ENCODE results near the gene ZNF837. TPM values are rescaled to one million over a fixed set of nuclear protein-coding genes. Genes with fewer than 3 reads are reported as not detected.
"Not testable (repeated sequence)": the region's sequence is repeated elsewhere in the genome, so short reads cannot be mapped to it uniquely, and the experiment has no call there.

The ZNF837 gene
- total RNA-seq, 4 donors from 2014 or later: 1.5 to 3.7 (median 2.1) TPM

- no peaks in the 10 kb centered on the region for H3K9me3 ChIP-seq
- peaks cover 17 to 42% (median 29%) of the 10 kb centered on the region in 4 donors for H3K4me1 ChIP-seq
- TF ChIP-seq CTCF (IDR thresholded peaks at IDR 0.05) (no peak), POLR2AphosphoS5 (IDR thresholded peaks at IDR 0.05) (no peak), POLR2A (IDR thresholded peaks at IDR 0.05; ENCODE audit: low read depth) (no peak), EP300 (IDR thresholded peaks at IDR 0.05) (no peak)
- intact Hi-C loops (cut with DNase I): no loop called here
- peaks cover 0 to 6% (median 0%) of the 10 kb centered on the region in 4 donors for H3K36me3 ChIP-seq
- peaks cover 0 to 100% (median 51%) of the 10 kb centered on the region in 4 donors for H3K27me3 ChIP-seq
- no peak overlapping the region for H3K4me3 ChIP-seq
- no peak overlapping the region for H3K27ac ChIP-seq (replicated peaks in 1 of 4)
- WGBS: 94% methylated on average over 9 of the region's 9 CpGs
- no peak for DNase-seq (ENCODE audit: extremely low spot score)
Observed at GRCh38 chr19:58351558-58351878, 29.3 kb downstream of the ZNF837 start.

- Histone ChIP-seq H3K9me3 (no peaks in the 10 kb centered on the region), H3K27ac (replicated peaks in 1 of 4) (no peak overlapping the region), H3K27me3 (peaks cover 0 to 100% (median 50%) of the 10 kb centered on the region in 4 donors), H3K4me3 (peak overlapping the region in 2 of 4 donors; percentile 24 to 27), H3K4me1 (peaks cover 12 to 37% (median 23%) of the 10 kb centered on the region in 4 donors), H3K36me3 (peaks cover 0 to 6% (median 0%) of the 10 kb centered on the region in 4 donors)
- WGBS: 75% methylated on average over 31 of the region's 34 CpGs
- intact Hi-C loops (cut with DNase I): no loop called here
- no peak for TF ChIP-seq EP300 (IDR thresholded peaks at IDR 0.05)
- TF ChIP-seq POLR2AphosphoS5 (IDR thresholded peaks at IDR 0.05): no peak
- DNase-seq (ENCODE audit: extremely low spot score): no peak
Observed at GRCh38 chr19:58350871-58351557, 29.8 kb downstream of the ZNF837 start.

DNA sequence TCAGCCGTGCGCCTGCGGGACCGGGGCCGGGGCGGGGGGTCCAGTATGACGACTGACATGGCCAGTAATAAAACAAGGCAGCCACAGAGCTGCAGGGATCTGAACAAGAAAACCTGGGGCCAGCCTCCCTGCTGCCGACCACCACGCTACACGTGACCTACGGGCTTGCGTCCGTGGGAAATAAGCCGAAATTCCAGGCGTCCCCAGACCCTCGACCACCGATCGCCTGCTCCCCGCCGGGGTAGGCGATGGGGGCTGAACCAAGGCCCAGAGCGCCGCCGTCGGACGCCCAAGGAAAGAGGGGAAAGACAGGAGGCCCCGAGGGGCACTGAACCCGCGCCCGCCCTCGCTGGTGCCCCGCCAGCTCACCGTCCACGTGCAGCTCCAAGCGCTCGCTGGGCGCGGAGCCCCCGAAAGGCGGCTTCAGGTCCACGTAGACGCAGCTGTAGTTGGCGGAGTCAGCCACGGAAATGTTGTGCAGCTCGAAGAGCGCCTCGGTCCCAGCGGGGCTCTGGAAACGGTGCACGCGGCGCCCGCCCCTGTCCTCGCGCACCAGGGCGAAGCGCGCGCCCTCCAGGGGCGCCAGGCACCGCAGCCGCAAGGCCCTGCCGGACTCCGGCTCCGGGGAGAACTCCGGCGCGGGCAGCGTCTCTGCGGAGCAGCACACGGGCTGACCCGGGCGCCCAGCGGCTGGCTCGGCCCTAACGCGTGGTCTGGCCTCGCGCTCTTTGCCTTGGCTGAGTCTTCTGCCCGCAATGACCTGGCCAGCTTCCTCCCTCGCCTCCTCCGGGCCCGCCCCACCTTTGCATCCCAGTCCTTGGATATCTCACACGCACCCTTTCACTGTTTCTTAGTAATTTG lies 30.6 kb downstream of the ZNF837 start:
- Histone ChIP-seq H3K27me3 (peaks cover 0 to 100% (median 44%) of the 10 kb centered on the region in 4 donors), H3K36me3 (peaks cover 0 to 6% (median 0%) of the 10 kb centered on the region in 4 donors), H3K4me3 (peak overlapping the region; percentile 12 to 27 (median 23)), H3K4me1 (peaks cover 9 to 31% (median 20%) of the 10 kb centered on the region in 4 donors), H3K27ac (replicated peaks in 1 of 4) (no peak overlapping the region), H3K9me3 (no peaks in the 10 kb centered on the region)
- TF ChIP-seq CTCF (IDR thresholded peaks at IDR 0.05): no peak
- TF ChIP-seq POLR2A (IDR thresholded peaks at IDR 0.05; ENCODE audit: low read depth): no peak
- no peak for TF ChIP-seq POLR2AphosphoS5 (IDR thresholded peaks at IDR 0.05)
- TF ChIP-seq EP300 (IDR thresholded peaks at IDR 0.05): no peak
- no peak for DNase-seq (ENCODE audit: extremely low spot score)
- intact Hi-C loops (cut with DNase I): no loop called here
- 43% methylated on average over 22 of the region's 84 CpGs for WGBS

GRCh38 chr19:58349590-58349989 lies 31.2 kb downstream of the ZNF837 start:
- no peak for DNase-seq (ENCODE audit: extremely low spot score)
- intact Hi-C loops (cut with DNase I): no loop called here
- Histone ChIP-seq H3K27me3 (peaks cover 0 to 100% (median 39%) of the 10 kb centered on the region in 4 donors), H3K4me3 (peak overlapping the region in 1 of 4 donors; percentile 27), H3K36me3 (peaks cover 0 to 6% (median 0%) of the 10 kb centered on the region in 4 donors), H3K9me3 (no peaks in the 10 kb centered on the region), H3K4me1 (peaks cover 9 to 31% (median 20%) of the 10 kb centered on the region in 4 donors), H3K27ac (replicated peaks in 1 of 4) (no peak overlapping the region)
- WGBS: 56% methylated on average over 8 of the region's 8 CpGs
- no peak for TF ChIP-seq EP300 (IDR thresholded peaks at IDR 0.05)
- no peak for TF ChIP-seq POLR2AphosphoS5 (IDR thresholded peaks at IDR 0.05)
- TF ChIP-seq POLR2A (IDR thresholded peaks at IDR 0.05; ENCODE audit: low read depth): no peak
- TF ChIP-seq CTCF (IDR thresholded peaks at IDR 0.05): no peak

DNA sequence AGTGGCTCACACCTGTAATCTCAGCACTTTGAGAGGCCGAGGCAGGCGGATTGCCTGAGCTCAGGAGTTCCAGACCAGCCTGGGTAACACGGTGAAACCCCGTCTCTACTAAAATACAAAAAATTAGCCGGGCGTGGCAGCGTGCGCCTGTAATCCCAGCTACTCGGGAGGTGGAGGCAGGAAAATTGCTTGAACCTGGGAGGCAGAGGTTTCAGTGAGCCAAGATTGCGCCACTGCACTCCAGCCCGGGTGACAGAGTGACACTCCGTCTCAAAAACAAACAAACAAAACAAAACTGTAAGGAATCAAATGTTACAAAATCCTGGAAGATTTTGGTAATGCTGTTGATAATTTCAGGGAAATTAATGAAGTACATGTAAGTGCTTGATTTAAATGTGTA lies 32.8 kb downstream of the ZNF837 start:
- H3K4me1 ChIP-seq: peaks cover 9 to 31% (median 20%) of the 10 kb centered on the region in 4 donors
- H3K27me3 ChIP-seq: peaks cover 0 to 95% (median 36%) of the 10 kb centered on the region in 4 donors
- H3K36me3 ChIP-seq; DNase-seq (ENCODE audit: extremely low spot score); intact Hi-C loops (cut with DNase I); H3K9me3 ChIP-seq: not testable (repeated sequence)
- peak overlapping the region; percentile 51 to 64 (median 52) for H3K4me3 ChIP-seq
- 34% methylated on average over 12 of the region's 12 CpGs for WGBS
- H3K27ac ChIP-seq (replicated peaks in 1 of 4): peak overlapping the region in 3 of 4 donors; percentile 35 to 74 (median 70)

Data from esophagus muscularis mucosa (tissue), 4 donors.